Measurements from ENCODE around the gene FCRL2. TPM values are rescaled to one million over a fixed set of nuclear protein-coding genes. Genes with fewer than 3 reads are reported as not detected.
"Not testable (repeated sequence)": the region's sequence is repeated elsewhere in the genome, so short reads cannot be mapped to it uniquely, and the experiment has no call there.

The FCRL2 gene
- total RNA-seq, 4 donors from 2014 or later = 0.32 to 0.56 (median 0.56) TPM; not detected in 1

DNA sequence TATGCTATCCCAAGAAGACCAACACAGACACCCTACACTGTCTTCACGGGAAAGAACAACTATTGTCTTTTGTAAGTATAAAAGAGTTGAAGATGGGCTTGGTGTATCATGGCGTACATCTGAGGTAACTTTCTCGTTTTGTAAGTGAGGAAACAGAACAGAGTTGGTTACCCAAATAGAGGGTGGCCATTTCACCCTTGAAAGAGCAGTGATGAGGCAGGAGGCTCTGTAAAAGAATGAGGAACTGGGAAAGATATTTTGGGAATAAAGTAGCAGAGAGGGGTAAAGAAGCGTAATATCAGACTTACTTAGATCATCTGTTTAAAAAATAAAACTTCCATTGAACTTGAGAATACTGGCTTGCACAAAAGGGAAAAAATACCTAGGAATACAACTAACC, 18.9 kb downstream of the FCRL2 start:
- ATAC-seq (ENCODE audit: low FRiP score) (no peak), DNase-seq (ENCODE audit: low spot score) (no peak)
- TF ChIP-seq, protein P1, sequence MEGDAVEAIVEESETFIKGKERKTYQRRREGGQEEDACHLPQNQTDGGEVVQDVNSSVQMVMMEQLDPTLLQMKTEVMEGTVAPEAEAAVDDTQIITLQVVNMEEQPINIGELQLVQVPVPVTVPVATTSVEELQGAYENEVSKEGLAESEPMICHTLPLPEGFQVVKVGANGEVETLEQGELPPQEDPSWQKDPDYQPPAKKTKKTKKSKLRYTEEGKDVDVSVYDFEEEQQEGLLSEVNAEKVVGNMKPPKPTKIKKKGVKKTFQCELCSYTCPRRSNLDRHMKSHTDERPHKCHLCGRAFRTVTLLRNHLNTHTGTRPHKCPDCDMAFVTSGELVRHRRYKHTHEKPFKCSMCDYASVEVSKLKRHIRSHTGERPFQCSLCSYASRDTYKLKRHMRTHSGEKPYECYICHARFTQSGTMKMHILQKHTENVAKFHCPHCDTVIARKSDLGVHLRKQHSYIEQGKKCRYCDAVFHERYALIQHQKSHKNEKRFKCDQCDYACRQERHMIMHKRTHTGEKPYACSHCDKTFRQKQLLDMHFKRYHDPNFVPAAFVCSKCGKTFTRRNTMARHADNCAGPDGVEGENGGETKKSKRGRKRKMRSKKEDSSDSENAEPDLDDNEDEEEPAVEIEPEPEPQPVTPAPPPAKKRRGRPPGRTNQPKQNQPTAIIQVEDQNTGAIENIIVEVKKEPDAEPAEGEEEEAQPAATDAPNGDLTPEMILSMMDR (IDR thresholded peaks at IDR 0.05) = no peak

DNA sequence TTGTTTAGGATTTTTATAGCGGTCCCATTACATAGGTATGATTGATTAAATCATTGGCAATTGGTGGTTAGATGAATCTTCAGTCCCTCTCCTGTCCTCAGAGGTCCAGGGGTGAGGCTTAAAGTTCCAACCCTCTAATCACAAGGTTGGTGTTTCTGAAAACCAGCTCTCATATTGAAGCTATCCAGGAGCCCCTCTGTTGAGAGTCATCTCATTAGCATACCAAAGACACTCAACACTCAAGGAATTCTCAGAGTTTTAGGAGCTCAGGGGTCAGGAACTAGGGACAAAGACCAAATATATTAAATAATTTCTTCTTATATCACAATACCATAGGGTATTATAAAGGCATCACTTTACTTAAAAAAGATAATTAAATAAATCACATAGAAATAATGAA, 23.3 kb downstream of the FCRL2 start:
- ATAC-seq (ENCODE audit: low FRiP score) (no peak), DNase-seq (ENCODE audit: low spot score) (no peak)
- TF ChIP-seq, protein P1 (IDR thresholded peaks at IDR 0.05) = no peak

- ATAC-seq (ENCODE audit: low FRiP score) (no peak), DNase-seq (ENCODE audit: low spot score) (no peak)
- TF ChIP-seq, protein P1 (IDR thresholded peaks at IDR 0.05) = no peak
These were observed 25.6 kb downstream of the FCRL2 start for GRCh38 chr1:157751283-157751682.

DNA sequence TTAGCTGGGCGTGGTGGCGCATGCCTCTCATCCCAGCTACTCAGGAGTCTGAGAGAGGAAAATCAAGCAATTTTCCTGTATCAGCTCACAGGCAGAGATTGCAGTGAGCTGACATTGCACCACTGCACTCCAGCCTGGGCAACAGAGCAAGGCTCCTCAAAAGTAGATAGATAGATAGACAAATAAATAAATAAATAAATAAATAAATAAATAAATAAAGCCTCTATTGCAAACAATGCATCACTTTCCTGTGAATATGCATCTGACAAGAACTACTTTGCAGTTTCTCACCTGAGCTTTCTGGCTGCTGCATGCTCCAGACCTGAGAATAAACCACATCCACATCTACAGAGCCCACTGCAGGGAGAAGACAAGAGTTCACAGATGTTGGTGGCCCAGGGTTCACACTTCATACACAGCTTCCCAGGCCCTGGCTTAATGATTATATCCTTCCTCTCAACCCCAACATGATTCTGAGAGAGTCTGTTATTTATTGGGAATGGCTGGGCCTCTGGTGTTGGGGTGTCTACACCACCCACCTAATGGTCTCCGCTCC, 28.6 kb downstream of the FCRL2 start:
- ATAC-seq (ENCODE audit: low FRiP score) (no peak), DNase-seq (ENCODE audit: low spot score) (no peak)

GRCh38 chr1:157739229-157739901, 37.6 kb downstream of the FCRL2 start:
- ATAC-seq (ENCODE audit: low FRiP score) (no peak), DNase-seq (ENCODE audit: low spot score) (no peak)
- TF ChIP-seq, protein P1 (IDR thresholded peaks at IDR 0.05) = no peak

More for the DNA sequence above, 28.6 kb downstream of the FCRL2 start:
- TF ChIP-seq, protein P1 (IDR thresholded peaks at IDR 0.05) = no peak

- DNase-seq (ENCODE audit: low spot score); ATAC-seq (ENCODE audit: low FRiP score): not testable (repeated sequence)
These were observed 40.9 kb downstream of the FCRL2 start for GRCh38 chr1:157735991-157736390.

DNA sequence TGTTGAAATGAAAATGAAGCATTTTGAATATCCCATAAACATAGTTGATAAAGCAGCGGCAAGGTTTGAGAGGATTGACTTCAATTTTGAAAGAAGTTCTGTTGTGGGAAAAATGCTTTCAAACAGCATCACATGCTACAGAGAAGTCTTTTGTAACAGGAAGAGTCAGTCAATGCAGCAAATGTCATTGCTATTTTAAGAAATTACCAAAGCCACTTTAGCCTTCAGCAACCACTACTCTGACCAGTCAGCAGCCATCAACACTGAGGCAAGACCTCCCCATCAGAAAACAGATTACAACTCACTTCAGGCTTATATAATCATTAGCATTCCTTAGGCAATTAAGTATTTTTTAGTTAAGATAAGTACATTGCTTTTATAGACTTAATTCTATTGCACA, 42.6 kb downstream of the FCRL2 start:
- TF ChIP-seq, protein P1 (IDR thresholded peaks at IDR 0.05) = no peak
- no peak for ATAC-seq (ENCODE audit: low FRiP score)
- no peak for DNase-seq (ENCODE audit: low spot score)
